22Rv1 (cell line): Measurements from ENCODE around the gene MSI2.

ENCODE experiments used
- CTCF ChIP-seq: fragments of 450-650 bp; IDR thresholded peaks from 2 replicates; pipeline ENCODE4 v1.5.1; 2017; ENCODE audit warnings: mild to moderate bottlenecking
- ZFX ChIP-seq: fragments of 450-650 bp; IDR thresholded peaks from 2 replicates; pipeline ENCODE4 v1.6.1; 2017; ENCODE audit warnings: antibody characterized with exemption, borderline replicate concordance

DNA sequence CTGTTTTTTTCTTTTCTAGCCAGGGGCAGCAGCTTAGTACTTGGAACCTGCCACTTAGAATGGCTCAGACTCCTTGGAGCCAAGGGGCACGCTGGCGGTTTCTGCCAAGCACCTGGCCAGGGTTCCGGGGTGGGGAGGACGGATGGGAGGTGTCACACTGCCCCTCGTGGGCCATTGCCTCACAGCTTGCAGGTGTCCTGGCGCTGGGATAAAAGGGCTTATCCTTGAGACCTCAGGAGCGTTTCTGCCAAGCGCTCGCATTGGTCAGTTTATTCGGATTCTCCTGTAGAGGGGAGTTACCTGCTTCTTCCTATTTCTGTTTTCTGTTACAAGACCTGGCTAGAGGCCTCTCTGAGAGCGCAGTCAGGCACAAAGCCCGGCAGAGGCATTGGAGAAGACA, 234.6 kb downstream of the MSI2 start:
- TF ChIP-seq CTCF (no peak), ZFX (no peak)
